Renal pelvis (tissue), 4 donors: ENCODE results near the gene UBASH3A. TPM values are rescaled to one million over a fixed set of nuclear protein-coding genes. Genes with fewer than 3 reads are reported as not detected.
"Not testable (repeated sequence)": the region's sequence is repeated elsewhere in the genome, so short reads cannot be mapped to it uniquely, and the experiment has no call there.

Experiments
- DNase-seq: peaks from one replicate; pipeline ENCODE4 v3.0.0-alpha.2; 2013
- polyA plus RNA-seq, 3 donors: library from polyadenylated mRNA; unstranded; fragments of 120-200 nt; gene quantifications; one replicate each; pipeline ENCODE4 v1.2.1, GENCODE V29; 2013; ENCODE audit not compliant: insufficient read length in 3 of 3

The UBASH3A gene
- polyA plus RNA-seq, 3 donors: 0.10 TPM; not detected in 2

- no peak for DNase-seq
Measured at GRCh38 chr21:42390696-42391095, 13.0 kb upstream of the UBASH3A start.

- no peak for DNase-seq
Measured at GRCh38 chr21:42391297-42391696, 12.4 kb upstream of the UBASH3A start.

GRCh38 chr21:42392731-42393442, 10.8 kb upstream of the UBASH3A start:
- no peak for DNase-seq

- no peak for DNase-seq
Measured at GRCh38 chr21:42393443-42393950, 10.2 kb upstream of the UBASH3A start.

GRCh38 chr21:42395302-42395701, 8.4 kb upstream of the UBASH3A start:
- DNase-seq: no peak

- DNase-seq: peak; percentile 58
Measured at GRCh38 chr21:42395905-42396651, 7.6 kb upstream of the UBASH3A start, which contains the start of gene TMPRSS3. TMPRSS3 (minus strand) TSS chr21:42396052; CDS start chr21:42395417, 635 bp downstream.

GRCh38 chr21:42396799-42397745, 6.6 kb upstream of the UBASH3A start:
- DNase-seq: no peak

GRCh38 chr21:42397746-42398394, 5.8 kb upstream of the UBASH3A start:
- DNase-seq: no peak

- DNase-seq: no peak
Measured at GRCh38 chr21:42398436-42399028, 5.2 kb upstream of the UBASH3A start.

- no peak for DNase-seq
Measured at GRCh38 chr21:42400525-42400924, 3.2 kb upstream of the UBASH3A start.

GRCh38 chr21:42401154-42401553, 2.5 kb upstream of the UBASH3A start:
- DNase-seq: no peak

- DNase-seq: no peak
Measured at GRCh38 chr21:42401820-42402251, 1.9 kb upstream of the UBASH3A start.

GRCh38 chr21:42404539-42404938, 837 bp downstream of the UBASH3A start:
- no peak for DNase-seq

- no peak for DNase-seq
Measured at GRCh38 chr21:42405064-42406013, 1.6 kb downstream of the UBASH3A start.

- DNase-seq: no peak
Measured at GRCh38 chr21:42406201-42406621, 2.5 kb downstream of the UBASH3A start.

GRCh38 chr21:42406866-42407265, 3.2 kb downstream of the UBASH3A start:
- no peak for DNase-seq

GRCh38 chr21:42407476-42407875, 3.8 kb downstream of the UBASH3A start:
- DNase-seq: no peak

- not testable (repeated sequence) for DNase-seq
Measured at GRCh38 chr21:42408718-42409117, 5.0 kb downstream of the UBASH3A start.

- DNase-seq: no peak
Measured at GRCh38 chr21:42409366-42409765, 5.7 kb downstream of the UBASH3A start.
